DND-41 (cell line): ENCODE results near the gene SECISBP2.

ENCODE experiments used
- ATAC-seq: fragments of 200-7000 bp; cut with Tn5 transposase; 3 replicates; pipeline ENCODE4 v1.9.1; 2021; ENCODE audit warnings: low read depth; ENCODE audit not compliant: insufficient read depth
- DNase-seq: peaks from one replicate; pipeline ENCODE4 v3.0.0-alpha.2; 2020
- H2AFZ ChIP-seq: 2 replicates; pipeline ENCODE4 v1.6.0; 2012; ENCODE audit warnings: low read depth, low read length
- H3K27ac ChIP-seq: 2 replicates; pipeline ENCODE4 v1.5.1; 2012; ENCODE audit warnings: low read length, inconsistent platforms
- H3K27me3 ChIP-seq: fragments of 200-600 bp; sonication (generic); 2 replicates; pipeline ENCODE4 v1.6.0; 2012; ENCODE audit warnings: low read length, mild to moderate bottlenecking, inconsistent platforms; ENCODE audit not compliant: insufficient read depth, poor library complexity
- H3K36me3 ChIP-seq: 2 replicates; pipeline ENCODE4 v1.5.1; 2012; ENCODE audit warnings: low read length, inconsistent platforms; ENCODE audit not compliant: insufficient read depth
- H3K4me1 ChIP-seq: 2 replicates; pipeline ENCODE4 v1.5.1; 2012; ENCODE audit warnings: mild to moderate bottlenecking, low read length; ENCODE audit not compliant: insufficient read depth
- H3K4me2 ChIP-seq: 2 replicates; pipeline ENCODE4 v1.6.0; 2012; ENCODE audit warnings: mild to moderate bottlenecking, moderate library complexity, low read length, inconsistent platforms; ENCODE audit not compliant: insufficient read depth
- H3K4me3 ChIP-seq, 2 experiments: fragments of 200-600 bp in 1 of 2; shearing (Covaris generic) in 1 of 2; 2 replicates each; pipeline ENCODE4 v1.5.1; 2012 to 2016; ENCODE audit warnings: inconsistent platforms in 2 of 2, low read length in 2 of 2, mild to moderate bottlenecking in 2 of 2, low read depth in 1 of 2, moderate library complexity in 1 of 2
- H3K79me2 ChIP-seq: 2 replicates; pipeline ENCODE4 v1.6.0; 2012; ENCODE audit warnings: low read length, inconsistent platforms; ENCODE audit not compliant: insufficient read depth
- H3K9ac ChIP-seq: 2 replicates; pipeline ENCODE4 v1.6.0; 2012; ENCODE audit warnings: low read depth, mild to moderate bottlenecking, inconsistent platforms, low read length, moderate library complexity
- H3K9me3 ChIP-seq: 2 replicates; pipeline ENCODE4 v1.5.1; 2012; ENCODE audit warnings: low read length, moderate library complexity, mild to moderate bottlenecking, inconsistent platforms; ENCODE audit not compliant: insufficient read depth, severe bottlenecking
- H4K20me1 ChIP-seq: 2 replicates; pipeline ENCODE4 v1.6.0; 2012; ENCODE audit warnings: low read length; ENCODE audit not compliant: insufficient read depth
- EZH2 ChIP-seq: IDR thresholded peaks from 3 replicates; pipeline ENCODE4 v1.6.1; 2012; ENCODE audit warnings: borderline replicate concordance, low read depth, mild to moderate bottlenecking, moderate library complexity, low read length, inconsistent platforms; ENCODE audit not compliant: severe bottlenecking
- TF ChIP-seq, protein P1 (sequence below): IDR thresholded peaks from 2 replicates; pipeline ENCODE4 v1.5.1; 2012; ENCODE audit warnings: borderline replicate concordance, low read length, moderate library complexity, mild to moderate bottlenecking; ENCODE audit not compliant: poor library complexity, severe bottlenecking; ENCODE audit errors: extremely low read depth

Gene SECISBP2

GRCh38 chr9:89361031-89361430 lies 42.7 kb downstream of the SECISBP2 start:
- no peaks in the 10 kb centered on the region for H3K79me2 ChIP-seq
- no peak overlapping the region for H2AFZ ChIP-seq
- H3K4me2 ChIP-seq = no peak overlapping the region
- ATAC-seq (no peak), DNase-seq (no peak)
- no peaks in the 10 kb centered on the region for H3K4me1 ChIP-seq
- H3K27me3 ChIP-seq = no peaks in the 10 kb centered on the region
- H3K36me3 ChIP-seq = peaks cover 67% of the 10 kb centered on the region
- H3K9me3 ChIP-seq = no peaks in the 10 kb centered on the region
- no peak overlapping the region for H3K27ac ChIP-seq
- no peak overlapping the region for H3K9ac ChIP-seq
- H4K20me1 ChIP-seq = peaks cover 3% of the 10 kb centered on the region; the same call in 1 of the 2 replicates
- no peak for TF ChIP-seq EZH2
- TF ChIP-seq, protein P1, sequence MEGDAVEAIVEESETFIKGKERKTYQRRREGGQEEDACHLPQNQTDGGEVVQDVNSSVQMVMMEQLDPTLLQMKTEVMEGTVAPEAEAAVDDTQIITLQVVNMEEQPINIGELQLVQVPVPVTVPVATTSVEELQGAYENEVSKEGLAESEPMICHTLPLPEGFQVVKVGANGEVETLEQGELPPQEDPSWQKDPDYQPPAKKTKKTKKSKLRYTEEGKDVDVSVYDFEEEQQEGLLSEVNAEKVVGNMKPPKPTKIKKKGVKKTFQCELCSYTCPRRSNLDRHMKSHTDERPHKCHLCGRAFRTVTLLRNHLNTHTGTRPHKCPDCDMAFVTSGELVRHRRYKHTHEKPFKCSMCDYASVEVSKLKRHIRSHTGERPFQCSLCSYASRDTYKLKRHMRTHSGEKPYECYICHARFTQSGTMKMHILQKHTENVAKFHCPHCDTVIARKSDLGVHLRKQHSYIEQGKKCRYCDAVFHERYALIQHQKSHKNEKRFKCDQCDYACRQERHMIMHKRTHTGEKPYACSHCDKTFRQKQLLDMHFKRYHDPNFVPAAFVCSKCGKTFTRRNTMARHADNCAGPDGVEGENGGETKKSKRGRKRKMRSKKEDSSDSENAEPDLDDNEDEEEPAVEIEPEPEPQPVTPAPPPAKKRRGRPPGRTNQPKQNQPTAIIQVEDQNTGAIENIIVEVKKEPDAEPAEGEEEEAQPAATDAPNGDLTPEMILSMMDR = no peak
- H3K4me3 ChIP-seq = no peak overlapping the region

- no peak overlapping the region for H2AFZ ChIP-seq
- DNase-seq (no peak), ATAC-seq (no peak)
- H3K4me3 ChIP-seq = no peak overlapping the region
- peaks cover 3% of the 10 kb centered on the region; the same call in 1 of the 2 replicates for H4K20me1 ChIP-seq
- H3K9ac ChIP-seq = no peak overlapping the region
- H3K4me2 ChIP-seq = no peak overlapping the region
- no peaks in the 10 kb centered on the region for H3K27me3 ChIP-seq
- H3K27ac ChIP-seq = no peak overlapping the region
- H3K36me3 ChIP-seq = peaks cover 59% of the 10 kb centered on the region
- TF ChIP-seq, protein P1 = no peak
- TF ChIP-seq EZH2 = no peak
- no peaks in the 10 kb centered on the region for H3K4me1 ChIP-seq
- H3K9me3 ChIP-seq = no peaks in the 10 kb centered on the region
- no peaks in the 10 kb centered on the region for H3K79me2 ChIP-seq
Measured at GRCh38 chr9:89361816-89362646, 43.7 kb downstream of the SECISBP2 start.

- Histone ChIP-seq H3K79me2 (no peaks in the 10 kb centered on the region), H2AFZ (no peak overlapping the region), H3K4me1 (no peaks in the 10 kb centered on the region), H3K9me3 (no peaks in the 10 kb centered on the region), H3K36me3 (peaks cover 52% of the 10 kb centered on the region), H3K4me3 (no peak overlapping the region), H3K9ac (no peak overlapping the region), H3K27ac (no peak overlapping the region), H4K20me1 (peaks cover 3% of the 10 kb centered on the region; the same call in 1 of the 2 replicates), H3K27me3 (no peaks in the 10 kb centered on the region), H3K4me2 (no peak overlapping the region)
- DNase-seq = no peak
- no peak for ATAC-seq
- no peak for TF ChIP-seq EZH2
- TF ChIP-seq, protein P1 = no peak
Measured at GRCh38 chr9:89362647-89363310, 44.5 kb downstream of the SECISBP2 start.
